GM12878 (cell line): ENCODE results near the gene HSPB8. TPM values are rescaled to one million over a fixed set of nuclear protein-coding genes. Genes with fewer than 3 reads are reported as not detected.

ENCODE experiments used
- ATAC-seq: fragments of 200-7000 bp; cut with Tn5 transposase; 3 replicates; pipeline ENCODE4 v1.9.1; 2020; ENCODE audit warnings: mild to moderate bottlenecking, moderate library complexity
- BruUV-seq: library from RNA; stranded (reverse); fragments of 400-500 nt; replicated peaks from 2 replicates; lab custom pipeline; 2021; lab: Mats Ljungman, UMichigan
- CTCF ChIA-PET: fragments of 300-600 bp; sonication (Branson Sonifier 250); formaldehyde crosslinking; extraction: SDS; loops from one replicate; lab custom pipeline; 2021; ENCODE audit warnings: inconsistent platforms; lab: Yijun Ruan, JAX
- POLR2A ChIA-PET: fragments of 350-600 bp; formaldehyde crosslinking; extraction: SDS; loops from one replicate; lab custom pipeline; 2021; ENCODE audit warnings: inconsistent platforms; lab: Charles Lee
- RAD21 ChIA-PET: fragments of 300-600 bp; sonication (Branson Sonifier 250); formaldehyde crosslinking; loops from one replicate; lab custom pipeline; 2023; ENCODE audit warnings: antibody characterized with exemption; ENCODE audit not compliant: unreplicated experiment; lab: Charles Lee
- SMC1A ChIA-PET: fragments of 300-600 bp; sonication (Branson Sonifier 250); formaldehyde crosslinking; loops from one replicate; lab custom pipeline; 2023; ENCODE audit not compliant: unreplicated experiment, uncharacterized antibody; lab: Charles Lee
- DNase-seq: peaks from one replicate; pipeline ENCODE4 v3.0.0-alpha.2; 2011; ENCODE audit warnings: low read depth, low spot score
- FAIRE-seq: peaks from 3 replicates; lab custom pipeline; 2011; peaks lifted over from hg19 to GRCh38; lab: Jason Lieb, UNC
- H2AFZ ChIP-seq: 2 replicates; pipeline ENCODE4 v1.6.0; 2011; ENCODE audit warnings: low read depth, low read length, control low read depth; ENCODE audit not compliant: control insufficient read depth
- H3K27ac ChIP-seq: 2 replicates; pipeline ENCODE4 v1.5.1; 2011; ENCODE audit warnings: control low read depth; ENCODE audit not compliant: control insufficient read depth, insufficient read depth
- H3K27me3 ChIP-seq, 2 experiments: replicated peaks in 1 of 2; 2 replicates each; pipeline versions ENCODE4 v1.6.0 to v1.6.1; 2011; ENCODE audit warnings: low read length in 1 of 2; ENCODE audit not compliant: control insufficient read depth in 2 of 2, insufficient read depth in 2 of 2
- H3K36me3 ChIP-seq, 2 experiments: 2 replicates each; pipeline ENCODE4 v1.5.1; 2011; ENCODE audit warnings: low read length in 1 of 2; ENCODE audit not compliant: control insufficient read depth in 2 of 2, insufficient read depth in 2 of 2
- H3K4me1 ChIP-seq: 2 replicates; pipeline ENCODE4 v1.6.1; 2011; ENCODE audit warnings: mild to moderate bottlenecking, low read length, moderate library complexity, mixed read lengths; ENCODE audit not compliant: control insufficient read depth, insufficient read depth
- H3K4me2 ChIP-seq: 2 replicates; pipeline ENCODE4 v1.6.0; 2011; ENCODE audit warnings: control low read depth; ENCODE audit not compliant: control insufficient read depth, insufficient read depth
- H3K4me3 ChIP-seq: fragments of 200-600 bp; sonication (generic); 2 replicates; pipeline ENCODE4 v1.5.1; 2016
- H3K79me2 ChIP-seq: 2 replicates; pipeline ENCODE4 v1.6.0; 2011; ENCODE audit warnings: low read length; ENCODE audit not compliant: control insufficient read depth, insufficient read depth
- H3K9ac ChIP-seq: 2 replicates; pipeline ENCODE4 v1.8.0; 2011; ENCODE audit warnings: low read length, control low read depth, mixed read lengths; ENCODE audit not compliant: control insufficient read depth, insufficient read depth
- H3K9me3 ChIP-seq: replicated peaks from 3 replicates; pipeline ENCODE4 v1.5.1; 2011; ENCODE audit warnings: mild to moderate bottlenecking, low read length; ENCODE audit not compliant: control insufficient read depth, insufficient read depth
- H4K20me1 ChIP-seq: 2 replicates; pipeline ENCODE4 v1.6.0; 2011; ENCODE audit not compliant: control insufficient read depth, insufficient read depth
- BMI1 ChIP-seq: fragments of 450-650 bp; IDR thresholded peaks from 2 replicates; pipeline ENCODE4 v1.6.1; 2016; ENCODE audit warnings: mild to moderate bottlenecking, moderate library complexity, borderline replicate concordance
- CBFB ChIP-seq: IDR thresholded peaks from 2 replicates; pipeline ENCODE4 v1.6.1; 2016; ENCODE audit warnings: antibody characterized with exemption, low read depth
- CHD2 ChIP-seq: IDR thresholded peaks from 2 replicates; pipeline ENCODE4 v1.6.1; 2011; ENCODE audit warnings: low read depth, low read length, improper control_type of control experiment, borderline replicate concordance
- NKRF ChIP-seq: fragments of 450-650 bp; conservative IDR thresholded peaks from 2 replicates; pipeline ENCODE4 v1.6.1; 2017; ENCODE audit warnings: mild to moderate bottlenecking, moderate library complexity
- SPI1 ChIP-seq: IDR thresholded peaks from 2 replicates; pipeline ENCODE4 v1.6.1; 2011; ENCODE audit warnings: low read depth, mild to moderate bottlenecking, low read length, moderate library complexity, borderline replicate concordance; ENCODE audit not compliant: insufficient read depth
- SUZ12 ChIP-seq: fragments of 200-600 bp; sonication (generic); IDR thresholded peaks from one replicate; pipeline ENCODE4 v1.6.1; 2018; ENCODE audit warnings: antibody characterized with exemption, mild to moderate bottlenecking; ENCODE audit not compliant: unreplicated experiment
- YY1 ChIP-seq: IDR thresholded peaks from 2 replicates; pipeline ENCODE4 v1.6.1; 2011; ENCODE audit warnings: low read depth, mild to moderate bottlenecking, low read length
- WGBS: methylation state at CpG from one replicate; pipeline ENCODE4 v1.1.6; 2016; ENCODE audit warnings: low lambda C conversion rate; ENCODE audit not compliant: insufficient replicate concordance, insufficient coverage; ENCODE audit errors: missing lambda C conversion rate; 5-methylcytosine and 5-hydroxymethylcytosine counted together
- in situ Hi-C: fragments of 300-500 bp; cut with MboI; formaldehyde crosslinking; loops from 9 replicates; pipeline ENCODE4 v1.14.3; 2018; ENCODE audit warnings: mixed read lengths
- intact Hi-C: fragments of 100-400 bp; cut with micrococcal nuclease; formaldehyde crosslinking; loops from one replicate; pipeline ENCODE4 v1.14.2; 2022; ENCODE audit not compliant: unreplicated experiment
- polyA plus RNA-seq, 11 experiments: library from polyadenylated mRNA; depleted of rRNA in 4 of 11; unstranded in 6 of 11; stranded (reverse) in 5 of 11; fragments of >200 nt; fragmentation: Nextera tagmentation in 4 of 11; fragmentation: Illumina TruSeq in 1 of 11; extraction: Ambion mirVana in 4 of 11; extraction: Trizol in 1 of 11; gene quantifications; 1 replicate in 1 of 11; 2 replicates in 10 of 11; pipeline versions ENCODE4 v1.2.1 to v1.2.3, GENCODE V29; 2011 to 2016; ENCODE audit warnings: inconsistent platforms in 2 of 11, missing spikeins in 2 of 11, low read depth in 1 of 11
- total RNA-seq, 4 experiments: library from RNA; depleted of rRNA in 3 of 4; stranded (reverse); fragments of >200 nt in 3 of 4; fragmentation: Illumina TruSeq in 1 of 4; extraction: Trizol in 1 of 4; gene quantifications; 2 replicates each; pipeline versions ENCODE4 v1.2.1 to v1.2.3, GENCODE V29; 2013 to 2021
- TF ChIP-seq, protein P1 (sequence below): IDR thresholded peaks from 2 replicates; pipeline ENCODE4 v1.6.1; 2011; ENCODE audit warnings: low read depth, mild to moderate bottlenecking, low read length, moderate library complexity, borderline replicate concordance; ENCODE audit errors: extremely low read depth
- TF ChIP-seq, protein P2 (sequence below): fragments of 450-650 bp; IDR thresholded peaks from 2 replicates; pipeline ENCODE4 v1.6.1; 2016; ENCODE audit warnings: mild to moderate bottlenecking, moderate library complexity, borderline replicate concordance

Gene HSPB8
- total and polyA plus RNA-seq, 10 of the 15 experiments (the other 5 are each of a cell fraction or from before 2014, with no cell fraction given), result 0.10 TPM; not detected in 9

- H3K9me3 ChIP-seq, result no peaks in the 10 kb centered on the region
- FAIRE-seq (no peak), ATAC-seq (no peak), DNase-seq (no peak)
- no peaks in the 10 kb centered on the region for H3K27me3 ChIP-seq
- H3K4me2 ChIP-seq, result no peak overlapping the region
- H4K20me1 ChIP-seq, result no peaks in the 10 kb centered on the region
- H3K9ac ChIP-seq, result no peak overlapping the region
- intact Hi-C loops (no loop called here), in situ Hi-C loops (no loop called here)
- no peaks in the 10 kb centered on the region for H3K36me3 ChIP-seq
- ChIA-PET RAD21 (no interaction called here), SMC1A (no interaction called here), CTCF (no interaction called here), POLR2A (no interaction called here)
- WGBS, result 51% methylated on average over 8 of the region's 11 CpGs
- H3K79me2 ChIP-seq, result no peaks in the 10 kb centered on the region
- no peak for TF ChIP-seq SUZ12
- no peak for TF ChIP-seq BMI1
- TF ChIP-seq SPI1, result no peak
- H2AFZ ChIP-seq, result no peak overlapping the region
- no peak overlapping the region for H3K27ac ChIP-seq
- no TSS peak for BruUV-seq
- no peaks in the 10 kb centered on the region for H3K4me1 ChIP-seq
- H3K4me3 ChIP-seq, result no peak overlapping the region
Measured at GRCh38 chr12:119154435-119154818, 24.3 kb upstream of the HSPB8 start.

DNA sequence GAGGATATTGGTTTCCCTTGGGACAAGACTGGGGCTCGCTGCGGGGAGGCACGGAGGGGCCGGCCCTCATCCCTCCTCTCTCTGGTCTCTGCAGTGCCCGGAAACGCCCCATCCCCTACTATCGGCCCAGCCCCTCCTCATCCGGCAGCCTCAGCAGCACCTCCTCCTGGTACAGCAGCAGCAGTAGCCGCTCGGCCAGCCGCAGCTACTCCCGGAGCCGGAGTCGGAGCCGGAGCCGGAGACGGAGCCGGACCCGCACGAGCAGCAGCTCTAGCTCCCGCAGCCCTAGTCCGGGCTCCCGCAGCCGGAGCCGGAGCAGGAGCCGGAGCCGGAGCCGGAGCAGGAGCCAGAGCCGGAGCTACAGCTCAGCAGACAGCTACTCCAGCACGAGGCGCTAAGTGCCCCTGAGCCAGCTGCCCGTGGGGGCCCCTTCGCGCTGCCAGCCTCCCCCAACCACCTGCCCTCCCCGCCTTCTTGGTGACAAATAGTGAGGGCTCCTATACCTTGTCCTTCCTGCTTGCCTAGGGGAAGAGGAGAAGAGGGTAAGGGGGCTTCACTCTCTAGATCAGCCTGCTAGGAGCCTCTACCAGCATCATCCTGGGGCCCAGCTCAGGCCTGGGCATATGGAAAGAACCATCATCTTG lies 22.2 kb upstream of the HSPB8 start:
- ChIA-PET SMC1A (no interaction called here), RAD21 (no interaction called here), CTCF (no interaction called here), POLR2A (no interaction called here)
- H2AFZ ChIP-seq, result no peak overlapping the region
- H3K9me3 ChIP-seq, result no peaks in the 10 kb centered on the region
- H4K20me1 ChIP-seq, result no peaks in the 10 kb centered on the region
- in situ Hi-C loops (no loop called here), intact Hi-C loops (no loop called here)
- ATAC-seq, result no peak
- H3K4me3 ChIP-seq, result no peak overlapping the region
- no peaks in the 10 kb centered on the region for H3K27me3 ChIP-seq
- no TSS peak for BruUV-seq
- no peak for FAIRE-seq
- no peak overlapping the region for H3K4me2 ChIP-seq
- no peaks in the 10 kb centered on the region for H3K36me3 ChIP-seq
- no peaks in the 10 kb centered on the region for H3K79me2 ChIP-seq
- no peak overlapping the region for H3K27ac ChIP-seq
- DNase-seq, result no peak
- H3K9ac ChIP-seq, result no peak overlapping the region
- WGBS, result 71% methylated on average over 29 of the region's 35 CpGs
- H3K4me1 ChIP-seq, result no peaks in the 10 kb centered on the region
- TF ChIP-seq, protein P1, sequence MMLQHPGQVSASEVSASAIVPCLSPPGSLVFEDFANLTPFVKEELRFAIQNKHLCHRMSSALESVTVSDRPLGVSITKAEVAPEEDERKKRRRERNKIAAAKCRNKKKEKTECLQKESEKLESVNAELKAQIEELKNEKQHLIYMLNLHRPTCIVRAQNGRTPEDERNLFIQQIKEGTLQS, result no peak
- TF ChIP-seq, protein P2, sequence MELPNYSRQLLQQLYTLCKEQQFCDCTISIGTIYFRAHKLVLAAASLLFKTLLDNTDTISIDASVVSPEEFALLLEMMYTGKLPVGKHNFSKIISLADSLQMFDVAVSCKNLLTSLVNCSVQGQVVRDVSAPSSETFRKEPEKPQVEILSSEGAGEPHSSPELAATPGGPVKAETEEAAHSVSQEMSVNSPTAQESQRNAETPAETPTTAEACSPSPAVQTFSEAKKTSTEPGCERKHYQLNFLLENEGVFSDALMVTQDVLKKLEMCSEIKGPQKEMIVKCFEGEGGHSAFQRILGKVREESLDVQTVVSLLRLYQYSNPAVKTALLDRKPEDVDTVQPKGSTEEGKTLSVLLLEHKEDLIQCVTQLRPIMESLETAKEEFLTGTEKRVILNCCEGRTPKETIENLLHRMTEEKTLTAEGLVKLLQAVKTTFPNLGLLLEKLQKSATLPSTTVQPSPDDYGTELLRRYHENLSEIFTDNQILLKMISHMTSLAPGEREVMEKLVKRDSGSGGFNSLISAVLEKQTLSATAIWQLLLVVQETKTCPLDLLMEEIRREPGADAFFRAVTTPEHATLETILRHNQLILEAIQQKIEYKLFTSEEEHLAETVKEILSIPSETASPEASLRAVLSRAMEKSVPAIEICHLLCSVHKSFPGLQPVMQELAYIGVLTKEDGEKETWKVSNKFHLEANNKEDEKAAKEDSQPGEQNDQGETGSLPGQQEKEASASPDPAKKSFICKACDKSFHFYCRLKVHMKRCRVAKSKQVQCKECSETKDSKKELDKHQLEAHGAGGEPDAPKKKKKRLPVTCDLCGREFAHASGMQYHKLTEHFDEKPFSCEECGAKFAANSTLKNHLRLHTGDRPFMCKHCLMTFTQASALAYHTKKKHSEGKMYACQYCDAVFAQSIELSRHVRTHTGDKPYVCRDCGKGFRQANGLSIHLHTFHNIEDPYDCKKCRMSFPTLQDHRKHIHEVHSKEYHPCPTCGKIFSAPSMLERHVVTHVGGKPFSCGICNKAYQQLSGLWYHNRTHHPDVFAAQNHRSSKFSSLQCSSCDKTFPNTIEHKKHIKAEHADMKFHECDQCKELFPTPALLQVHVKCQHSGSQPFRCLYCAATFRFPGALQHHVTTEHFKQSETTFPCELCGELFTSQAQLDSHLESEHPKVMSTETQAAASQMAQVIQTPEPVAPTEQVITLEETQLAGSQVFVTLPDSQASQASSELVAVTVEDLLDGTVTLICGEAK, result no peak
- TF ChIP-seq CBFB, result no peak
- TF ChIP-seq NKRF, result no peak
- no peak for TF ChIP-seq CHD2
- no peak for TF ChIP-seq YY1
